ENCODE measurements around the gene TLR4. TPM values are rescaled to one million over a fixed set of nuclear protein-coding genes. Genes with fewer than 3 reads are reported as not detected.

TLR4 gene
- total and polyA plus RNA-seq, 11 donors = 2.0 to 37.4 (median 10.3) TPM

DNA sequence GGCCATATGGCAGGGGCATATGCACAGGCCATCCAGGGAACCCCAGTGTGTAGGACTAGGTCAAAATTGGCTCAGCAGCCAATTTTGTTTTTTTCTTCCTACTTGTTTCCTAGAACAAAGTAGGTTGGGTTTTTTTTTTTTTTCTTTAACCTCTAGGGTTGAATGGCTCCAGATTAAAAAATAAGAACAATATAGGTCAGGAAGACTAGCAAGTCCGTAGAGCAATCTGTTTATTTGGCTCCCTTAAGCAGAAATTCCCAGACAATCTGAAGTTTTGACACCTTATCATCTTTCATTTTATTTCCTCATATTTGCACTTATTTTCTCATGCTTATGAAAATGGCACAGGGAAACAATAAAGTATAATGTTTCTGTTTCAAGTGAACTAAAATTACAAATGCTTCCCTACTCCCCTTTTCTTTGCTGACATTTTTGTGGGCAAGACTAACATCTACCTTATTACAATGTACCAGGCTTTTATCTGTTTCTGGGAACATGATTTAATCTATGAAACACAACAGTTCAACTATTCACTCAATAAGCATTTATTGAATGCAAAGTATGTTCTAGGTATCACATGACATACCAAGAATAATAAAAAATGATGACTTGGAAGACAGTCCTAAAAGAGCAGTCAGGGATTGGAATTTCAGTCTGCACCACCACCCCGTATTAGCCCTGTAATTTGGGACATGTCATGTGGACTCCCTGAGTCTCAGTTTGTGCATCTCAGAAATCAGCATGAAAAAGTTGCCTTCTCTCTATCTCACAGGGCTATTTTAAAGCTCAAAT lies 30.5 kb downstream of the TLR4 start:
- Histone ChIP-seq H3K27ac (no peak overlapping the region), H3K4me1 (peaks cover 0 to 23% (median 4%) of the 10 kb centered on the region in 12 donors), H3K27me3 (no peaks in the 10 kb centered on the region), H3K36me3 (no peaks in the 10 kb centered on the region), H3K4me3 (no peak overlapping the region), H3K9me3 (no peaks in the 10 kb centered on the region)
- no peak for ATAC-seq
- TF ChIP-seq, protein P1, sequence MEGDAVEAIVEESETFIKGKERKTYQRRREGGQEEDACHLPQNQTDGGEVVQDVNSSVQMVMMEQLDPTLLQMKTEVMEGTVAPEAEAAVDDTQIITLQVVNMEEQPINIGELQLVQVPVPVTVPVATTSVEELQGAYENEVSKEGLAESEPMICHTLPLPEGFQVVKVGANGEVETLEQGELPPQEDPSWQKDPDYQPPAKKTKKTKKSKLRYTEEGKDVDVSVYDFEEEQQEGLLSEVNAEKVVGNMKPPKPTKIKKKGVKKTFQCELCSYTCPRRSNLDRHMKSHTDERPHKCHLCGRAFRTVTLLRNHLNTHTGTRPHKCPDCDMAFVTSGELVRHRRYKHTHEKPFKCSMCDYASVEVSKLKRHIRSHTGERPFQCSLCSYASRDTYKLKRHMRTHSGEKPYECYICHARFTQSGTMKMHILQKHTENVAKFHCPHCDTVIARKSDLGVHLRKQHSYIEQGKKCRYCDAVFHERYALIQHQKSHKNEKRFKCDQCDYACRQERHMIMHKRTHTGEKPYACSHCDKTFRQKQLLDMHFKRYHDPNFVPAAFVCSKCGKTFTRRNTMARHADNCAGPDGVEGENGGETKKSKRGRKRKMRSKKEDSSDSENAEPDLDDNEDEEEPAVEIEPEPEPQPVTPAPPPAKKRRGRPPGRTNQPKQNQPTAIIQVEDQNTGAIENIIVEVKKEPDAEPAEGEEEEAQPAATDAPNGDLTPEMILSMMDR (IDR thresholded peaks at IDR 0.05) = no peak
- no peak for TF ChIP-seq POLR2A (IDR thresholded peaks at IDR 0.05)
- intact Hi-C loops (cut with DNase I) = no loop called here
- 63 to 71% (median 65%) methylated on average over 2 of the region's 2 CpGs for WGBS, 4 donors
- DNase-seq = no peak

DNA sequence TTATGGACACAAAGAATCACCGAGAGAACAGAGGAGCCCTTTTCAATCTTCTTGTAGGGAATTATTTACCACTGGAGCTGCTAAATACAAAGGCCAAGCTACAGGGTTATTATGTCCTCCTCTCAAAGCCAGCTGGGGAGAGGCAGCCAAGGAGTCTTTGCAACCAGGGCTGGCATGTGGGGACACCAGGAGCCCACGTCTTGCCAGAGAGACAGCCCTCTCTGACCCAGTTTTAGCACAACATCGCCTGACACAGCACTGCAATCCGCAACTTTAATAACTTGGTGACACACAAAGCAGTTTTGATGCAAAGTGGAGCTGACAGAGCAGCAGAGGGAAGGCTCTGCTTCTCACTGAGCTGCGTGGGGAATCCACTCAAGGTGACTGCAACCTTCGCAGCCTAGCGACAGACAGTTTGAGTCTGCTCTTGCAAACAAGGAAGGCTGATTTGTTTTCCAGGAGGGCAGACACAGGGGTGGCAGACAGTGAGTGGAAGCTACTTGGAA lies 33.6 kb downstream of the TLR4 start:
- Histone ChIP-seq H3K9me3 (no peaks in the 10 kb centered on the region), H3K27ac (peak overlapping the region in 2 of 12 donors; percentile 7 to 17), H3K36me3 (no peaks in the 10 kb centered on the region), H3K27me3 (no peaks in the 10 kb centered on the region), H3K4me1 (peaks cover 0 to 17% (median 4%) of the 10 kb centered on the region in 12 donors), H3K4me3 (no peak overlapping the region)
- ATAC-seq (peak in 3 of 4 donors; percentile 32 to 42 (median 40)), DNase-seq (no peak)
- no peak for TF ChIP-seq POLR2A (IDR thresholded peaks at IDR 0.05)
- TF ChIP-seq, protein P1 (IDR thresholded peaks at IDR 0.05) = no peak
- intact Hi-C loops (cut with DNase I) = no loop called here
- WGBS, 4 donors = 61 to 83% (median 75%) methylated on average over 7 of the region's 7 CpGs

DNA sequence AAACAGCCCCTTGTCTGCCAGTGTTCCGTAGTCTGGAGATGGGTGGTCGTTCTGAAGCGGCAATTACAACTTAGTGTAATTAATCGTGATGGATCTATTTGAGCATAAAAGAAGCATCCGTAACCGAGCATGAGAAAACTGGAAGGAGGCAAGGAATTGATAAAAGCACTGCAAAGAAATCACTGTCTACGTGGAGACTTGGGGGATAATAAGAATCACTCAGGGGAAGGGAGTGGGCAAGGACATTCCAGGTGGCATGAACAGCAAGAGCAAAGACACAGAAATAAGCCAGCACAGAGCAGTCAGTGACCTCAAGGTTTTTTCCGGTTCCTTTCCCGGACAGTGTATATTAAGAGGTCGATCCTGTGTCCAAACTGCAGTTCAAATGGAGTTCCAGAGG lies 35.0 kb downstream of the TLR4 start:
- no peaks in the 10 kb centered on the region for H3K9me3 ChIP-seq
- no peak overlapping the region for H3K27ac ChIP-seq
- no peak overlapping the region for H3K4me3 ChIP-seq
- H3K4me1 ChIP-seq = peaks cover 0 to 4% (median 0%) of the 10 kb centered on the region in 12 donors
- intact Hi-C loops (cut with DNase I) = no loop called here
- H3K27me3 ChIP-seq = peaks cover 0 to 6% (median 0%) of the 10 kb centered on the region in 9 donors
- ATAC-seq = no peak
- no peaks in the 10 kb centered on the region for H3K36me3 ChIP-seq
- no peak for DNase-seq
- TF ChIP-seq, protein P1 (IDR thresholded peaks at IDR 0.05) = no peak
- TF ChIP-seq POLR2A (IDR thresholded peaks at IDR 0.05) = no peak
- 88 to 91% (median 90%) methylated on average over 10 of the region's 10 CpGs for WGBS, 4 donors

DNA sequence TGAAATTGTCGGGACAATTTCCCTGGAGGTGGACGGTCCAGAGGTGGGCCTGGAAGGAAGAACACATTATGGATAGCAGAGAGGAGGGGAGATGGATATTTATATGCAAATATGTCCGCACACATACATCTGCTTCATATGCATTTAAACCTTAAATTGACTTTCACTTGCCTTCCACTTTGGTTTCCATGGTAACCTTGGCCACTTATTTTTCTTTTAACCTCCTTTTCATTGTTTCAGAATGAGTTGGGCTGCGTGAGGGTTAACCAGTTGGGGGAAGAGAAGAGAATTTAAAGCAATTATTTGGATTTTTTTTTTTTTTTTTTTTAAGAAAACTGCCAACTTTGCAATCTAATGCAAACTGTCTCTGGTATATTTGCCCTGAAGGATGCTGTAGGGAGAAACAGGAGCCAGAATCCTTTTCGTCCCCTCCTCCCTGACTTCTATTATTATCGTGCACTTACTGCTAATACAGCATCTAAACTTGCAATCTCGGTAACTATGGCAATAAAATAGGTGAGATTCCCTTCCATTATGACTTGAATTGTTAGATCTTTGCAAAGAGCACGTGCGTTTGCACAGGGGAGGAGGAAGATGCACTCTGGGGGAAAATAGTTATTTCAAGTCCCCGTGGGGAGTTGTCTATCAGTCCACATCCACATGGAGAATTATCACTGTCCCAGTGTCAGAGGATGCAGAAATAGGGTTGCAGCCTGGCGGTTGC lies 35.6 kb downstream of the TLR4 start:
- TF ChIP-seq, protein P1 (IDR thresholded peaks at IDR 0.05) = no peak
- no peak for TF ChIP-seq POLR2A (IDR thresholded peaks at IDR 0.05)
- H3K36me3 ChIP-seq = no peaks in the 10 kb centered on the region
- no peaks in the 10 kb centered on the region for H3K9me3 ChIP-seq
- ATAC-seq (no peak), DNase-seq (no peak)
- H3K4me1 ChIP-seq = peaks cover 0 to 6% (median 0%) of the 10 kb centered on the region in 12 donors
- no peak overlapping the region for H3K4me3 ChIP-seq
- peaks cover 0 to 11% (median 0%) of the 10 kb centered on the region in 9 donors for H3K27me3 ChIP-seq
- H3K27ac ChIP-seq = no peak overlapping the region
- intact Hi-C loops (cut with DNase I) = no loop called here
- WGBS, 4 donors = 79 to 88% (median 85%) methylated on average over 11 of the region's 11 CpGs
